GM12878 (cell line): ENCODE results near the gene SLC1A7. TPM values are rescaled to one million over a fixed set of nuclear protein-coding genes. Genes with fewer than 3 reads are reported as not detected.

ENCODE experiments used
- ATAC-seq: fragments of 200-7000 bp; cut with Tn5 transposase; 3 replicates; pipeline ENCODE4 v1.9.1; 2020; ENCODE audit warnings: mild to moderate bottlenecking, moderate library complexity
- BruUV-seq: library from RNA; stranded (reverse); fragments of 400-500 nt; replicated peaks from 2 replicates; lab custom pipeline; 2021; lab: Mats Ljungman, UMichigan
- CTCF ChIA-PET: fragments of 300-600 bp; sonication (Branson Sonifier 250); formaldehyde crosslinking; extraction: SDS; loops from one replicate; lab custom pipeline; 2021; ENCODE audit warnings: inconsistent platforms; lab: Yijun Ruan, JAX
- POLR2A ChIA-PET: fragments of 350-600 bp; formaldehyde crosslinking; extraction: SDS; loops from one replicate; lab custom pipeline; 2021; ENCODE audit warnings: inconsistent platforms; lab: Charles Lee
- RAD21 ChIA-PET: fragments of 300-600 bp; sonication (Branson Sonifier 250); formaldehyde crosslinking; loops from one replicate; lab custom pipeline; 2023; ENCODE audit warnings: antibody characterized with exemption; ENCODE audit not compliant: unreplicated experiment; lab: Charles Lee
- SMC1A ChIA-PET: fragments of 300-600 bp; sonication (Branson Sonifier 250); formaldehyde crosslinking; loops from one replicate; lab custom pipeline; 2023; ENCODE audit not compliant: unreplicated experiment, uncharacterized antibody; lab: Charles Lee
- DNase-seq: peaks from one replicate; pipeline ENCODE4 v3.0.0-alpha.2; 2011; ENCODE audit warnings: low read depth, low spot score
- FAIRE-seq: peaks from 3 replicates; lab custom pipeline; 2011; peaks lifted over from hg19 to GRCh38; lab: Jason Lieb, UNC
- H2AFZ ChIP-seq: 2 replicates; pipeline ENCODE4 v1.6.0; 2011; ENCODE audit warnings: low read depth, low read length, control low read depth; ENCODE audit not compliant: control insufficient read depth
- H3K27ac ChIP-seq: 2 replicates; pipeline ENCODE4 v1.5.1; 2011; ENCODE audit warnings: control low read depth; ENCODE audit not compliant: control insufficient read depth, insufficient read depth
- H3K27me3 ChIP-seq, 2 experiments: replicated peaks in 1 of 2; 2 replicates each; pipeline versions ENCODE4 v1.6.0 to v1.6.1; 2011; ENCODE audit warnings: low read length in 1 of 2; ENCODE audit not compliant: control insufficient read depth in 2 of 2, insufficient read depth in 2 of 2
- H3K36me3 ChIP-seq, 2 experiments: 2 replicates each; pipeline ENCODE4 v1.5.1; 2011; ENCODE audit warnings: low read length in 1 of 2; ENCODE audit not compliant: control insufficient read depth in 2 of 2, insufficient read depth in 2 of 2
- H3K4me1 ChIP-seq: 2 replicates; pipeline ENCODE4 v1.6.1; 2011; ENCODE audit warnings: mild to moderate bottlenecking, low read length, moderate library complexity, mixed read lengths; ENCODE audit not compliant: control insufficient read depth, insufficient read depth
- H3K4me2 ChIP-seq: 2 replicates; pipeline ENCODE4 v1.6.0; 2011; ENCODE audit warnings: control low read depth; ENCODE audit not compliant: control insufficient read depth, insufficient read depth
- H3K4me3 ChIP-seq: fragments of 200-600 bp; sonication (generic); 2 replicates; pipeline ENCODE4 v1.5.1; 2016
- H3K79me2 ChIP-seq: 2 replicates; pipeline ENCODE4 v1.6.0; 2011; ENCODE audit warnings: low read length; ENCODE audit not compliant: control insufficient read depth, insufficient read depth
- H3K9ac ChIP-seq: 2 replicates; pipeline ENCODE4 v1.8.0; 2011; ENCODE audit warnings: low read length, control low read depth, mixed read lengths; ENCODE audit not compliant: control insufficient read depth, insufficient read depth
- H3K9me3 ChIP-seq: replicated peaks from 3 replicates; pipeline ENCODE4 v1.5.1; 2011; ENCODE audit warnings: mild to moderate bottlenecking, low read length; ENCODE audit not compliant: control insufficient read depth, insufficient read depth
- H4K20me1 ChIP-seq: 2 replicates; pipeline ENCODE4 v1.6.0; 2011; ENCODE audit not compliant: control insufficient read depth, insufficient read depth
- ASH2L ChIP-seq: fragments of 300-600, 200-600 bp; sonication (generic); IDR thresholded peaks from 2 replicates; pipeline ENCODE4 v1.6.1; 2017; ENCODE audit warnings: low read depth, mild to moderate bottlenecking, borderline replicate concordance
- ATF7 ChIP-seq: fragments of 450-650 bp; IDR thresholded peaks from 2 replicates; pipeline ENCODE4 v1.6.1; 2016; ENCODE audit warnings: low read depth, mild to moderate bottlenecking
- BACH1 ChIP-seq: fragments of 450-650 bp; IDR thresholded peaks from 2 replicates; pipeline ENCODE4 v1.6.1; 2017; ENCODE audit warnings: mild to moderate bottlenecking, borderline replicate concordance
- CHD1 ChIP-seq: IDR thresholded peaks from 2 replicates; pipeline ENCODE4 v1.6.1; 2012; ENCODE audit warnings: low read depth, low read length, improper control_type of control experiment
- CHD2 ChIP-seq: IDR thresholded peaks from 2 replicates; pipeline ENCODE4 v1.6.1; 2011; ENCODE audit warnings: low read depth, low read length, improper control_type of control experiment, borderline replicate concordance
- HDAC6 ChIP-seq: fragments of 200-600 bp; sonication (generic); IDR thresholded peaks from one replicate; pipeline ENCODE4 v1.8.0; 2017; ENCODE audit warnings: antibody characterized with exemption; ENCODE audit not compliant: unreplicated experiment
- KLF5 ChIP-seq: fragments of 450-650 bp; IDR thresholded peaks from 2 replicates; pipeline ENCODE4 v1.6.1; 2014; ENCODE audit warnings: mild to moderate bottlenecking; ENCODE audit not compliant: partially characterized antibody
- NBN ChIP-seq: fragments of 450-650 bp; IDR thresholded peaks from 2 replicates; pipeline ENCODE4 v1.6.1; 2016
- NFYB ChIP-seq: IDR thresholded peaks from 2 replicates; pipeline ENCODE4 v1.6.1; 2011; ENCODE audit warnings: low read depth, mild to moderate bottlenecking, low read length, improper control_type of control experiment, moderate library complexity; ENCODE audit not compliant: insufficient read depth
- NR2C2 ChIP-seq: IDR thresholded peaks from 2 replicates; pipeline ENCODE4 v1.6.1; 2011; ENCODE audit warnings: borderline replicate concordance, low read depth; ENCODE audit not compliant: control insufficient read depth, insufficient read length
- SIN3A ChIP-seq: IDR thresholded peaks from 2 replicates; pipeline ENCODE4 v1.6.1; 2012; ENCODE audit warnings: low read depth, low read length, improper control_type of control experiment
- SP1 ChIP-seq: IDR thresholded peaks from one replicate; pipeline ENCODE4 v1.6.1; 2011; ENCODE audit warnings: low read depth, low read length
- TBL1XR1 ChIP-seq: IDR thresholded peaks from 2 replicates; pipeline ENCODE4 v1.6.1; 2012; ENCODE audit warnings: low read depth, low read length, improper control_type of control experiment
- TCF7 ChIP-seq: IDR thresholded peaks from 2 replicates; pipeline ENCODE4 v1.6.1; 2014; ENCODE audit warnings: antibody characterized with exemption, borderline replicate concordance
- WGBS: methylation state at CpG from one replicate; pipeline ENCODE4 v1.1.6; 2016; ENCODE audit warnings: low lambda C conversion rate; ENCODE audit not compliant: insufficient replicate concordance, insufficient coverage; ENCODE audit errors: missing lambda C conversion rate; 5-methylcytosine and 5-hydroxymethylcytosine counted together
- in situ Hi-C: fragments of 300-500 bp; cut with MboI; formaldehyde crosslinking; loops from 9 replicates; pipeline ENCODE4 v1.14.3; 2018; ENCODE audit warnings: mixed read lengths
- intact Hi-C: fragments of 100-400 bp; cut with micrococcal nuclease; formaldehyde crosslinking; loops from one replicate; pipeline ENCODE4 v1.14.2; 2022; ENCODE audit not compliant: unreplicated experiment
- polyA plus RNA-seq, 11 experiments: library from polyadenylated mRNA; depleted of rRNA in 4 of 11; unstranded in 6 of 11; stranded (reverse) in 5 of 11; fragments of >200 nt; fragmentation: Nextera tagmentation in 4 of 11; fragmentation: Illumina TruSeq in 1 of 11; extraction: Ambion mirVana in 4 of 11; extraction: Trizol in 1 of 11; gene quantifications; 1 replicate in 1 of 11; 2 replicates in 10 of 11; pipeline versions ENCODE4 v1.2.1 to v1.2.3, GENCODE V29; 2011 to 2016; ENCODE audit warnings: inconsistent platforms in 2 of 11, missing spikeins in 2 of 11, low read depth in 1 of 11
- total RNA-seq, 4 experiments: library from RNA; depleted of rRNA in 3 of 4; stranded (reverse); fragments of >200 nt in 3 of 4; fragmentation: Illumina TruSeq in 1 of 4; extraction: Trizol in 1 of 4; gene quantifications; 2 replicates each; pipeline versions ENCODE4 v1.2.1 to v1.2.3, GENCODE V29; 2013 to 2021
- TF ChIP-seq, protein P1 (sequence below): fragments of 450-650 bp; IDR thresholded peaks from 2 replicates; pipeline ENCODE4 v1.6.1; 2017; ENCODE audit warnings: antibody characterized with exemption, mild to moderate bottlenecking, moderate library complexity

Gene SLC1A7
- total and polyA plus RNA-seq, 10 of the 15 experiments (the other 5 are each of a cell fraction or from before 2014, with no cell fraction given) = not detected

DNA sequence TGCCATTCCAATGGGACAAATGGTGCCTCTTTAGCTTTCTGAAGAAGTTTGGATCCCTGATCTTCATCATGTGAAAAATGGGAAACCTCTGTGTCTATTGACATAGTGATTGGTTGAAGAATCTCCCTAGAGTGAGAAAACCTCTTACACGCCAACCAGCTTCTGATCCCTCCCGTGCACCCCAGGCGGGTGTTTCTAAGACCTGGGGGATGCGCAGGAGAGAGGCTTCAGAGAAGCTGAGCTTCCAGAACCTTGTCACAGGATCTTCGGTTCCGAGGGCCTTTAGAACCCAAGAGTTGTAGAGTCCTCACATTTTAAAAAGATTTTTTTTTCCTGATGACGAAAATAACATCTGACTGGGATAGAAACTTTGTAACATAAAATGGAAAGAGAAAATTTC is 69.2 kb downstream of the SLC1A7 start:
- WGBS = 39% methylated on average over 7 of the region's 7 CpGs
- ChIA-PET POLR2A (no interaction called here), SMC1A (interaction anchor here (0.6 kb wide), 1 partner anchor 1380 kb away, joined by 3 read pairs; no protein-coding TSS in a partner anchor), CTCF (no interaction called here), RAD21 (no interaction called here)
- H3K79me2 ChIP-seq = no peaks in the 10 kb centered on the region
- in situ Hi-C loops = no loop called here
- H3K27ac ChIP-seq = no peak overlapping the region
- no peaks in the 10 kb centered on the region for H4K20me1 ChIP-seq
- no peaks in the 10 kb centered on the region for H3K9me3 ChIP-seq
- H3K4me1 ChIP-seq = no peaks in the 10 kb centered on the region
- no peaks in the 10 kb centered on the region for H3K36me3 ChIP-seq
- intact Hi-C loops = no loop called here
- H3K4me3 ChIP-seq = no peak overlapping the region
- TF ChIP-seq NR2C2 = no peak
- TF ChIP-seq CHD2 = no peak
- no peak for TF ChIP-seq NFYB
- no peak for TF ChIP-seq TCF7
- TF ChIP-seq ASH2L = no peak
- TF ChIP-seq BACH1 = no peak
- TF ChIP-seq KLF5 = no peak
- TF ChIP-seq TBL1XR1 = no peak
- no peak overlapping the region for H3K4me2 ChIP-seq
- no TSS peak for BruUV-seq
- H3K27me3 ChIP-seq = no peaks in the 10 kb centered on the region
- H2AFZ ChIP-seq = no peak overlapping the region
- DNase-seq = no peak
- FAIRE-seq = no peak
- no peak for ATAC-seq
- H3K9ac ChIP-seq = no peak overlapping the region

DNA sequence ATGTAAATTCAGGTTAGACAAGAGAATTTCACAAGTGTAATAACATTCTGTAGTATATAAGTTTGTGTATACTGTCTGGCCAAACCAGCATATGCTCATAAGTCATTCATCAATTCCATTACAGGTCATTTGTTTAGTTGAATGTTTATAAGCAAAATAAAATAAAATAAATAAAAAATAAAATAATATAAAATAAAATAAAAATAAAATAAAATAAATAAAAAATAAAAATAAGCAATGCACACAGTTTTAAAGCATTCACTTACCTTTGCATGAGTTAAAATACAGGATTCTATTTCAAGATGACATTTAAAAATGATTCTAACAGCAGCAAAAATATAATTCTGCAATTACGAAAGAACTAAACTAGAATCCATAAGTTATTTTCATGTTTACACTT is 70.5 kb downstream of the SLC1A7 start:
- TF ChIP-seq HDAC6 = no peak
- TF ChIP-seq, protein P1, sequence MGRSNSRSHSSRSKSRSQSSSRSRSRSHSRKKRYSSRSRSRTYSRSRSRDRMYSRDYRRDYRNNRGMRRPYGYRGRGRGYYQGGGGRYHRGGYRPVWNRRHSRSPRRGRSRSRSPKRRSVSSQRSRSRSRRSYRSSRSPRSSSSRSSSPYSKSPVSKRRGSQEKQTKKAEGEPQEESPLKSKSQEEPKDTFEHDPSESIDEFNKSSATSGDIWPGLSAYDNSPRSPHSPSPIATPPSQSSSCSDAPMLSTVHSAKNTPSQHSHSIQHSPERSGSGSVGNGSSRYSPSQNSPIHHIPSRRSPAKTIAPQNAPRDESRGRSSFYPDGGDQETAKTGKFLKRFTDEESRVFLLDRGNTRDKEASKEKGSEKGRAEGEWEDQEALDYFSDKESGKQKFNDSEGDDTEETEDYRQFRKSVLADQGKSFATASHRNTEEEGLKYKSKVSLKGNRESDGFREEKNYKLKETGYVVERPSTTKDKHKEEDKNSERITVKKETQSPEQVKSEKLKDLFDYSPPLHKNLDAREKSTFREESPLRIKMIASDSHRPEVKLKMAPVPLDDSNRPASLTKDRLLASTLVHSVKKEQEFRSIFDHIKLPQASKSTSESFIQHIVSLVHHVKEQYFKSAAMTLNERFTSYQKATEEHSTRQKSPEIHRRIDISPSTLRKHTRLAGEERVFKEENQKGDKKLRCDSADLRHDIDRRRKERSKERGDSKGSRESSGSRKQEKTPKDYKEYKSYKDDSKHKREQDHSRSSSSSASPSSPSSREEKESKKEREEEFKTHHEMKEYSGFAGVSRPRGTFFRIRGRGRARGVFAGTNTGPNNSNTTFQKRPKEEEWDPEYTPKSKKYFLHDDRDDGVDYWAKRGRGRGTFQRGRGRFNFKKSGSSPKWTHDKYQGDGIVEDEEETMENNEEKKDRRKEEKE = no peak
- TF ChIP-seq SIN3A = no peak
- no peak for TF ChIP-seq ATF7
- TF ChIP-seq SP1 = no peak
- no peak for TF ChIP-seq NBN
- no peak for TF ChIP-seq CHD1
- H3K4me2 ChIP-seq = no peak overlapping the region
- no peaks in the 10 kb centered on the region; a peak in 1 of 4 replicates for H3K27me3 ChIP-seq
- in situ Hi-C loops (no loop called here), intact Hi-C loops (no loop called here)
- no peak for DNase-seq
- ChIA-PET CTCF (no interaction called here), RAD21 (no interaction called here), SMC1A (no interaction called here), POLR2A (no interaction called here)
- no peak overlapping the region for H2AFZ ChIP-seq
- H4K20me1 ChIP-seq = no peaks in the 10 kb centered on the region
- WGBS = 47% methylated on average over 1 of the region's 1 CpG
- BruUV-seq = no TSS peak
- H3K9ac ChIP-seq = no peak overlapping the region
- H3K36me3 ChIP-seq = no peaks in the 10 kb centered on the region
- H3K4me1 ChIP-seq = no peaks in the 10 kb centered on the region
- no peaks in the 10 kb centered on the region for H3K9me3 ChIP-seq
- no peak overlapping the region for H3K27ac ChIP-seq
- FAIRE-seq = no peak
- no peak for ATAC-seq
- no peak overlapping the region for H3K4me3 ChIP-seq
- no peaks in the 10 kb centered on the region for H3K79me2 ChIP-seq
